Peyer's patch (tissue), 4 donors: ENCODE measurements around the gene SULT2B1.

Experiments used
- POLR2A ChIP-seq, 2 donors: fragments of 450-650 bp; IDR thresholded peaks; one replicate each; pipeline ENCODE4 v1.5.1; 2017; ENCODE audit warnings: antibody characterized with exemption in 2 of 2, mild to moderate bottlenecking in 2 of 2, moderate library complexity in 2 of 2
- TF ChIP-seq, protein P1 (sequence below), 6 experiments: fragments of 450-650 bp in 4 of 6; fragments of 200-600 bp in 2 of 6; sonication (generic) in 1 of 6; IDR thresholded peaks; one replicate each; pipeline ENCODE4 v1.5.1; 2017 to 2019; ENCODE audit warnings: antibody characterized with exemption in 6 of 6, mild to moderate bottlenecking in 3 of 6, moderate library complexity in 1 of 6

DNA sequence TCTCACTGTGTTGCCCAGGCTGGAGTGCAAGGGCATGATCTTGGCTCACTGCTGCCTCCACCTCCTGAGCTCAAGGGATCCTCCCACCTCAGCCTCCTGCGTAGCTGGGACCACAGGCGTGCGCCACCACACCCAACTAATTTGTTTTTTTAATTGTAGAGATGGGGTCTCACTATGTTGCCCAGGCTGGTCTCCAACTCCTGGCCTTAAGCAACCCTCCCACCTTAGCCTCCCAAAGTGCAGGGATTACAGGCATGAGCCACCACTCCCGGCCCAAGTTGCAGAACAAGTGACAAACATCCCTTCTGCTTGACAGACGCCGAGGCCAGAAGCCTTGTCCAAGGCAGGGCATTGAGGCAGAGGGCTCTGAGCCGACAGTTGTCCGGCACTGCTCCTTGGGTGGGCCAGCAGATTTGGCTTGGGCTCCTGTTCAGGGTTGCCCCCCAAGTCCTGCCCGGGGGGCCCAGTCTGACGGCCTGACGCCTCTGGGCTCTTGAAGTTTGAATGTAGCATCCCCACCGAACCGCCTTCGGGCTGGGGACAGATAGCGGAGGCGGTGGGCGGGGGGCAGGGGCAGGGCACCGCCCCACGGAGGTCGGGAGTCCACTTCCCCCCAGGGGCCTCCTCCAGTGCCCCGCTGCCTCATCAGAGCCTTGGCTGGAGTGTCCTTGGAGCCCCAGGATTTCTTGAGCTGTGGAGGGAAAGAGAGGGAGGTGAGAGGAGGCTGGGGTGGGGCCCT lies 48.9 kb downstream of the SULT2B1 start:
- TF ChIP-seq, protein P1, sequence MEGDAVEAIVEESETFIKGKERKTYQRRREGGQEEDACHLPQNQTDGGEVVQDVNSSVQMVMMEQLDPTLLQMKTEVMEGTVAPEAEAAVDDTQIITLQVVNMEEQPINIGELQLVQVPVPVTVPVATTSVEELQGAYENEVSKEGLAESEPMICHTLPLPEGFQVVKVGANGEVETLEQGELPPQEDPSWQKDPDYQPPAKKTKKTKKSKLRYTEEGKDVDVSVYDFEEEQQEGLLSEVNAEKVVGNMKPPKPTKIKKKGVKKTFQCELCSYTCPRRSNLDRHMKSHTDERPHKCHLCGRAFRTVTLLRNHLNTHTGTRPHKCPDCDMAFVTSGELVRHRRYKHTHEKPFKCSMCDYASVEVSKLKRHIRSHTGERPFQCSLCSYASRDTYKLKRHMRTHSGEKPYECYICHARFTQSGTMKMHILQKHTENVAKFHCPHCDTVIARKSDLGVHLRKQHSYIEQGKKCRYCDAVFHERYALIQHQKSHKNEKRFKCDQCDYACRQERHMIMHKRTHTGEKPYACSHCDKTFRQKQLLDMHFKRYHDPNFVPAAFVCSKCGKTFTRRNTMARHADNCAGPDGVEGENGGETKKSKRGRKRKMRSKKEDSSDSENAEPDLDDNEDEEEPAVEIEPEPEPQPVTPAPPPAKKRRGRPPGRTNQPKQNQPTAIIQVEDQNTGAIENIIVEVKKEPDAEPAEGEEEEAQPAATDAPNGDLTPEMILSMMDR (IDR thresholded peaks at IDR 0.05) = no peak
- no peak for TF ChIP-seq POLR2A (IDR thresholded peaks at IDR 0.05)
